Calu3 (cell line): ENCODE data around the gene ADIPOR2. TPM values are rescaled to one million over a fixed set of nuclear protein-coding genes. Genes with fewer than 3 reads are reported as not detected.

Experiments
- BruUV-seq: library from RNA; stranded (reverse); fragments of 400-500 nt; replicated peaks from 2 replicates; lab custom pipeline; 2021; lab: Mats Ljungman, UMichigan
- CTCF ChIA-PET: fragments of 300-600 bp; sonication (Branson Sonifier 250); formaldehyde crosslinking; loops from one replicate; lab custom pipeline; 2022; ENCODE audit warnings: antibody characterized with exemption; lab: Charles Lee
- DNase-seq: peaks from one replicate; pipeline ENCODE4 v3.0.0; 2022
- H3K27ac Mint-ChIP-seq: one replicate; pipeline ENCODE4 v1.8.0; 2022; ENCODE audit warnings: mixed read lengths; ENCODE audit not compliant: unreplicated experiment
- H3K27me3 Mint-ChIP-seq: one replicate; pipeline ENCODE4 v1.8.0; 2022; ENCODE audit warnings: mixed read lengths; ENCODE audit not compliant: unreplicated experiment
- H3K36me3 Mint-ChIP-seq: one replicate; pipeline ENCODE4 v1.8.0; 2022; ENCODE audit warnings: mild to moderate bottlenecking, moderate library complexity, mixed read lengths; ENCODE audit not compliant: insufficient read depth, unreplicated experiment
- H3K4me1 Mint-ChIP-seq: one replicate; pipeline ENCODE4 v1.8.0; 2022; ENCODE audit warnings: mild to moderate bottlenecking, low read depth, mixed read lengths; ENCODE audit not compliant: unreplicated experiment
- H3K4me3 Mint-ChIP-seq: one replicate; pipeline ENCODE4 v1.8.0; 2022; ENCODE audit warnings: mild to moderate bottlenecking, low read depth, moderate library complexity, mixed read lengths; ENCODE audit not compliant: unreplicated experiment
- H3K9me3 Mint-ChIP-seq: one replicate; pipeline ENCODE4 v1.8.0; 2022; ENCODE audit warnings: low read depth, mixed read lengths; ENCODE audit not compliant: unreplicated experiment
- intact Hi-C: fragments of 100-400 bp; cut with micrococcal nuclease; formaldehyde crosslinking; loops from one replicate; pipeline ENCODE4 v1.10.0; 2022; ENCODE audit not compliant: unreplicated experiment
- total RNA-seq: library from RNA; stranded (reverse); gene quantifications from 2 replicates; pipeline ENCODE4 v1.2.3, GENCODE V29; 2022
- TF ChIP-seq, protein P1 (sequence below): fragments of 200-600 bp; IDR thresholded peaks from one replicate; pipeline ENCODE4 v1.8.0; 2022; ENCODE audit warnings: antibody characterized with exemption; ENCODE audit not compliant: unreplicated experiment

ADIPOR2 gene
- total RNA-seq, 1 experiment from 2014 or later: 90.3 TPM

- H3K27ac Mint-ChIP-seq: no peak overlapping the region
- CTCF ChIA-PET: no interaction called here
- TF ChIP-seq, protein P1, sequence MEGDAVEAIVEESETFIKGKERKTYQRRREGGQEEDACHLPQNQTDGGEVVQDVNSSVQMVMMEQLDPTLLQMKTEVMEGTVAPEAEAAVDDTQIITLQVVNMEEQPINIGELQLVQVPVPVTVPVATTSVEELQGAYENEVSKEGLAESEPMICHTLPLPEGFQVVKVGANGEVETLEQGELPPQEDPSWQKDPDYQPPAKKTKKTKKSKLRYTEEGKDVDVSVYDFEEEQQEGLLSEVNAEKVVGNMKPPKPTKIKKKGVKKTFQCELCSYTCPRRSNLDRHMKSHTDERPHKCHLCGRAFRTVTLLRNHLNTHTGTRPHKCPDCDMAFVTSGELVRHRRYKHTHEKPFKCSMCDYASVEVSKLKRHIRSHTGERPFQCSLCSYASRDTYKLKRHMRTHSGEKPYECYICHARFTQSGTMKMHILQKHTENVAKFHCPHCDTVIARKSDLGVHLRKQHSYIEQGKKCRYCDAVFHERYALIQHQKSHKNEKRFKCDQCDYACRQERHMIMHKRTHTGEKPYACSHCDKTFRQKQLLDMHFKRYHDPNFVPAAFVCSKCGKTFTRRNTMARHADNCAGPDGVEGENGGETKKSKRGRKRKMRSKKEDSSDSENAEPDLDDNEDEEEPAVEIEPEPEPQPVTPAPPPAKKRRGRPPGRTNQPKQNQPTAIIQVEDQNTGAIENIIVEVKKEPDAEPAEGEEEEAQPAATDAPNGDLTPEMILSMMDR: no peak
- H3K36me3 Mint-ChIP-seq: no peaks in the 10 kb centered on the region
- no peaks in the 10 kb centered on the region for H3K4me1 Mint-ChIP-seq
- no TSS peak for BruUV-seq
- no peak overlapping the region for H3K4me3 Mint-ChIP-seq
- no peaks in the 10 kb centered on the region for H3K9me3 Mint-ChIP-seq
- intact Hi-C loops: no loop called here
- H3K27me3 Mint-ChIP-seq: peaks cover 99% of the 10 kb centered on the region
- no peak for DNase-seq
Observed at GRCh38 chr12:1820896-1821291, 130.0 kb downstream of the ADIPOR2 start.

- Mint-ChIP-seq H3K36me3 (no peaks in the 10 kb centered on the region), H3K27ac (no peak overlapping the region), H3K9me3 (no peaks in the 10 kb centered on the region), H3K4me1 (no peaks in the 10 kb centered on the region), H3K27me3 (peaks cover 98% of the 10 kb centered on the region), H3K4me3 (no peak overlapping the region)
- CTCF ChIA-PET: interaction anchor here (0.7 to 0.8 kb wide), 2 partner anchors 9 to 44 kb away, joined by 4 read pairs; no protein-coding TSS in a partner anchor
- intact Hi-C loops: no loop called here
- BruUV-seq: no TSS peak
- DNase-seq: no peak
- TF ChIP-seq, protein P1: no peak
Observed at GRCh38 chr12:1821805-1822204, 130.9 kb downstream of the ADIPOR2 start.

- no peaks in the 10 kb centered on the region for H3K9me3 Mint-ChIP-seq
- TF ChIP-seq, protein P1: no peak
- intact Hi-C loops: no loop called here
- DNase-seq: no peak
- no peaks in the 10 kb centered on the region for H3K36me3 Mint-ChIP-seq
- H3K4me1 Mint-ChIP-seq: no peaks in the 10 kb centered on the region
- no peak overlapping the region for H3K4me3 Mint-ChIP-seq
- H3K27ac Mint-ChIP-seq: no peak overlapping the region
- CTCF ChIA-PET: no interaction called here
- H3K27me3 Mint-ChIP-seq: peaks cover 98% of the 10 kb centered on the region
- no TSS peak for BruUV-seq
Observed at GRCh38 chr12:1822699-1823098, 131.8 kb downstream of the ADIPOR2 start.

DNA sequence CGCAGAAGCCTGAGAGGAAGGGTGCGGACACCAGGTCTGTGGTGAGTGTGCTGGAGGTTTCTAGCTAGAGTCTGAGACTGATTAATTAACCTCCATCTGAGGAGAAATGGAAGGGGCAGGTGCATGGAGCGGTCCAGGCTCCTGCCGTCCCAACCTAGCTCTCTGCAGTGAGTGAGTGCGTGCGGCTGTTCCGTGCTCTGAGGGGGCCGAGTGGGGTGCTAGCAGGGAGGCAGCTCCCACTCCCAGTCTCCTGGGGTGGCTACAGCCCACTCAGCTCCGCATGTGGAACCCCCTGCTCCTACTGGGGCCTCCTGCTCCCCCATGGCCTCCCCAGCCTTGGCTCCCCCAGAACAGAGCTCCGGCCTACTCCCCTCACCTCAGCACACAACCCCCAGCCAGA, 132.4 kb downstream of the ADIPOR2 start:
- no peaks in the 10 kb centered on the region for H3K4me1 Mint-ChIP-seq
- H3K36me3 Mint-ChIP-seq: no peaks in the 10 kb centered on the region
- no peak overlapping the region for H3K4me3 Mint-ChIP-seq
- intact Hi-C loops: no loop called here
- H3K27me3 Mint-ChIP-seq: peaks cover 99% of the 10 kb centered on the region
- CTCF ChIA-PET: no interaction called here
- no peak overlapping the region for H3K27ac Mint-ChIP-seq
- TF ChIP-seq, protein P1: no peak
- no TSS peak for BruUV-seq
- no peaks in the 10 kb centered on the region for H3K9me3 Mint-ChIP-seq
- DNase-seq: no peak
